ENCODE results near the gene EMC7.
A peak's percentile ranks its signal among the peaks of the same experiment; 100 is the strongest.

GRCh38 chr15:34122771-34123183, 21.1 kb upstream of the EMC7 start:
- TF ChIP-seq POLR2A (IDR thresholded peaks at IDR 0.05; ENCODE audit: low read depth, low read length) = no peak
- TF ChIP-seq POLR2AphosphoS5 (IDR thresholded peaks at IDR 0.05; ENCODE audit: low read depth, low read length) = no peak
- 0 out of 2 replicates have a peak, but pooled peaks have one; percentile 7 for TF ChIP-seq SPI1 (IDR thresholded peaks at IDR 0.05; ENCODE audit: low read depth, low read length)

Data from GM12891 (cell line).